GM12878 (cell line): ENCODE measurements around the gene ZKSCAN1. TPM values are rescaled to one million over a fixed set of nuclear protein-coding genes. Genes with fewer than 3 reads are reported as not detected.

Source experiments
- ATF2 ChIP-seq: IDR thresholded peaks from 2 replicates; pipeline ENCODE4 v1.6.1; 2012; ENCODE audit warnings: low read length, inconsistent platforms
- CUX1 ChIP-seq: IDR thresholded peaks from 2 replicates; pipeline ENCODE4 v1.6.1; 2012; ENCODE audit warnings: improper control_type of control experiment, low read depth, low read length; ENCODE audit not compliant: insufficient replicate concordance
- IKZF1 ChIP-seq: fragments of 450-650 bp; conservative IDR thresholded peaks from 2 replicates; pipeline ENCODE4 v1.6.1; 2017; ENCODE audit warnings: antibody characterized with exemption, mild to moderate bottlenecking
- NBN ChIP-seq: fragments of 450-650 bp; IDR thresholded peaks from 2 replicates; pipeline ENCODE4 v1.6.1; 2016
- NFYA ChIP-seq: IDR thresholded peaks from 2 replicates; pipeline ENCODE4 v1.6.1; 2011; ENCODE audit warnings: low read depth, mild to moderate bottlenecking, low read length, improper control_type of control experiment, borderline replicate concordance
- NR2F1 ChIP-seq: fragments of 450-650 bp; conservative IDR thresholded peaks from 2 replicates; pipeline ENCODE4 v1.6.1; 2017; ENCODE audit warnings: mild to moderate bottlenecking
- polyA plus RNA-seq, 11 experiments: library from polyadenylated mRNA; depleted of rRNA in 4 of 11; unstranded in 6 of 11; stranded (reverse) in 5 of 11; fragments of >200 nt; fragmentation: Nextera tagmentation in 4 of 11; fragmentation: Illumina TruSeq in 1 of 11; extraction: Ambion mirVana in 4 of 11; extraction: Trizol in 1 of 11; gene quantifications; 1 replicate in 1 of 11; 2 replicates in 10 of 11; pipeline versions ENCODE4 v1.2.1 to v1.2.3, GENCODE V29; 2011 to 2016; ENCODE audit warnings: inconsistent platforms in 2 of 11, missing spikeins in 2 of 11, low read depth in 1 of 11
- total RNA-seq, 4 experiments: library from RNA; depleted of rRNA in 3 of 4; stranded (reverse); fragments of >200 nt in 3 of 4; fragmentation: Illumina TruSeq in 1 of 4; extraction: Trizol in 1 of 4; gene quantifications; 2 replicates each; pipeline versions ENCODE4 v1.2.1 to v1.2.3, GENCODE V29; 2013 to 2021
- TF ChIP-seq, protein P1 (sequence below): fragments of 450-650 bp; IDR thresholded peaks from 2 replicates; pipeline ENCODE4 v1.6.1; 2017; ENCODE audit warnings: mild to moderate bottlenecking, moderate library complexity

Gene ZKSCAN1
- total and polyA plus RNA-seq, 10 of the 15 experiments (the other 5 are each of a cell fraction or from before 2014, with no cell fraction given): 3.2 to 34.4 (median 18.1) TPM

GRCh38 chr7:100057006-100057405 is 41.6 kb downstream of the ZKSCAN1 start (continued):
- TF ChIP-seq, protein P1, sequence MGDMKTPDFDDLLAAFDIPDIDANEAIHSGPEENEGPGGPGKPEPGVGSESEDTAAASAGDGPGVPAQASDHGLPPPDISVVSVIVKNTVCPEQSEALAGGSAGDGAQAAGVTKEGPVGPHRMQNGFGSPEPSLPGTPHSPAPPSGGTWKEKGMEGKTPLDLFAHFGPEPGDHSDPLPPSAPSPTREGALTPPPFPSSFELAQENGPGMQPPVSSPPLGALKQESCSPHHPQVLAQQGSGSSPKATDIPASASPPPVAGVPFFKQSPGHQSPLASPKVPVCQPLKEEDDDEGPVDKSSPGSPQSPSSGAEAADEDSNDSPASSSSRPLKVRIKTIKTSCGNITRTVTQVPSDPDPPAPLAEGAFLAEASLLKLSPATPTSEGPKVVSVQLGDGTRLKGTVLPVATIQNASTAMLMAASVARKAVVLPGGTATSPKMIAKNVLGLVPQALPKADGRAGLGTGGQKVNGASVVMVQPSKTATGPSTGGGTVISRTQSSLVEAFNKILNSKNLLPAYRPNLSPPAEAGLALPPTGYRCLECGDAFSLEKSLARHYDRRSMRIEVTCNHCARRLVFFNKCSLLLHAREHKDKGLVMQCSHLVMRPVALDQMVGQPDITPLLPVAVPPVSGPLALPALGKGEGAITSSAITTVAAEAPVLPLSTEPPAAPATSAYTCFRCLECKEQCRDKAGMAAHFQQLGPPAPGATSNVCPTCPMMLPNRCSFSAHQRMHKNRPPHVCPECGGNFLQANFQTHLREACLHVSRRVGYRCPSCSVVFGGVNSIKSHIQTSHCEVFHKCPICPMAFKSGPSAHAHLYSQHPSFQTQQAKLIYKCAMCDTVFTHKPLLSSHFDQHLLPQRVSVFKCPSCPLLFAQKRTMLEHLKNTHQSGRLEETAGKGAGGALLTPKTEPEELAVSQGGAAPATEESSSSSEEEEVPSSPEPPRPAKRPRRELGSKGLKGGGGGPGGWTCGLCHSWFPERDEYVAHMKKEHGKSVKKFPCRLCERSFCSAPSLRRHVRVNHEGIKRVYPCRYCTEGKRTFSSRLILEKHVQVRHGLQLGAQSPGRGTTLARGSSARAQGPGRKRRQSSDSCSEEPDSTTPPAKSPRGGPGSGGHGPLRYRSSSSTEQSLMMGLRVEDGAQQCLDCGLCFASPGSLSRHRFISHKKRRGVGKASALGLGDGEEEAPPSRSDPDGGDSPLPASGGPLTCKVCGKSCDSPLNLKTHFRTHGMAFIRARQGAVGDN: no peak
- TF ChIP-seq NBN (no peak), NFYA (no peak), NR2F1 (no peak), ATF2 (no peak), IKZF1 (no peak), CUX1 (no peak)
